GM12891 (cell line): ENCODE results near the gene FLAD1.

Experiments
- POLR2A ChIP-seq: IDR thresholded peaks from 2 replicates; pipeline ENCODE4 v1.6.1; 2011; ENCODE audit warnings: low read depth, low read length, control low read depth
- POLR2AphosphoS5 ChIP-seq: IDR thresholded peaks from 2 replicates; pipeline ENCODE4 v1.6.1; 2011; ENCODE audit warnings: low read depth, low read length, control low read depth
- POU2F2 ChIP-seq: IDR thresholded peaks from 2 replicates; pipeline ENCODE4 v1.6.1; 2011; ENCODE audit warnings: low read depth, mild to moderate bottlenecking, control low read depth, low read length, moderate library complexity
- SPI1 ChIP-seq: IDR thresholded peaks from 2 replicates; pipeline ENCODE4 v1.6.1; 2011; ENCODE audit warnings: low read depth, low read length, control low read depth
- TAF1 ChIP-seq: IDR thresholded peaks from 2 replicates; pipeline ENCODE4 v1.6.1; 2011; ENCODE audit warnings: low read depth, low read length, control low read depth

DNA sequence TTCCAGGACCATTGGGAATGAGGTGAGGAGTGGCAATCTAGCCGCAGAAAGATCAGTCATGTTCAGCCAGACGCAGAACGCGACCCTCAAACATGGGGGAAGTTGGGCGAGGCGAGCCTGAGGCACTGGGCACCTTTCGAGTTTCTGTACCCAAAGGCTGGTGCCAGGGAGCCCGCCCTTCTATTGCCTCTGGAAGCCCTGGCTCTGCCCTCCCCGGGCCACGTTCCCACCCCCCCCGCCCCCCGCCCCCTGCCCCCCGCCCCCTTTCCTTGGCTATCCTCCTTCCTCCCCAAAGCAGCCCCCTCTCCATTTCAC, 17.2 kb downstream of the FLAD1 start:
- TF ChIP-seq POLR2AphosphoS5: no peak
- TF ChIP-seq POLR2A: no peak
- TF ChIP-seq TAF1: no peak
- no peak for TF ChIP-seq POU2F2
- TF ChIP-seq SPI1: no peak
